GM12872 (cell line): ENCODE results near the gene ZDHHC1.

Experiments used
- CTCF ChIP-seq: IDR thresholded peaks from 3 replicates; pipeline ENCODE4 v1.5.1; 2011; ENCODE audit warnings: low read depth, mild to moderate bottlenecking, low read length, moderate library complexity; ENCODE audit not compliant: insufficient read depth

ZDHHC1 gene

GRCh38 chr16:67446968-67447507 is 30.8 kb upstream of the ZDHHC1 start:
- TF ChIP-seq CTCF, result no peak

DNA sequence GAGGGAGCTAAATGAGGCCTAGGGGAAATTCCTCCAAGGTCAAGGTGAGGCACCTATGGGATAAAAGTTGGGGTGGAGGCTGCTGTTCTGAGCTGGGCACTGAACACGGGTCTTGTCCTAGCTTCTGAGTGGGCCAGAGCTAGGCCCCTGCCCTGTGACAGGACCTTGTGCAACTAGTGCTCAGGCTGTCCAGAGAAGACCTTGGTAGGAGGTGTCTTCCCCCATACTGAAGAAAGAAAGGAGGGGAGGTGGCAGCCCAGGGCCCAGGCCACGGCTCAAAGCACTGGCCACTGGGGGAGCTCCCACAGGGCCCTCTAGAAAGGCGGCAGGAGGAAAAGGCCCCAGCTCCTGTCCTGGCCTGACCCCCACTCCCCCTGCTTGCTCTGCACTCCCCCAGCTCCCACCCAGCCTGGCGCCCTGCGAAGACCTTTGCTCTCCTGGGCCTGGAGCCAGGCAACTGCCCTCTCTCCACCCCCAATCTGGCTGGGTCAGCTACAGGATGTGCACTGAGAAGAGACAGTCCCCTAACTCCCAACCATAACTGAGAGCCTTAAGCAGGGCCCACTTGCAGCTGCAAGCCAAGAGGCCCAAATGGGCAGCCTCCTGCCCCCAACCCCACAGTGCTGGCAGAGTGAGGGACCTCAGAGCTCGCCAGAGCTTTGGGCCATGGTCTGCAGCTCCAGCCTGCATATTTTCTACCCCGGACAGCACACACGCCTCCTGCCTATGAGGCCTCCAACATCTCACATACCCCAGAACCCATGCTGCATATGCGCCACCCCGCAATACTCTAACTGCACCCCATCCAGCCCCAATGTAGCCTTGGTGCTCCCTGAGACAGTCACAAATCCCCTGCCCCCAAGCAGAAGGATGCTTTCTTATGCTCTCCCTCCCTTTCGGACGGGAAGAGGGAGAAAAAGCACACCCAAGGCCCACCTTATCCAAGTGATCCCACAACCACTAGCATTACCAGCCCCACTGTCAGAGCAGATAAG is 29.9 kb upstream of the ZDHHC1 start:
- no peak for TF ChIP-seq CTCF

GRCh38 chr16:67445441-67445912 is 29.2 kb upstream of the ZDHHC1 start:
- TF ChIP-seq CTCF, result no peak

GRCh38 chr16:67445126-67445426 is 28.8 kb upstream of the ZDHHC1 start:
- no peak for TF ChIP-seq CTCF

DNA sequence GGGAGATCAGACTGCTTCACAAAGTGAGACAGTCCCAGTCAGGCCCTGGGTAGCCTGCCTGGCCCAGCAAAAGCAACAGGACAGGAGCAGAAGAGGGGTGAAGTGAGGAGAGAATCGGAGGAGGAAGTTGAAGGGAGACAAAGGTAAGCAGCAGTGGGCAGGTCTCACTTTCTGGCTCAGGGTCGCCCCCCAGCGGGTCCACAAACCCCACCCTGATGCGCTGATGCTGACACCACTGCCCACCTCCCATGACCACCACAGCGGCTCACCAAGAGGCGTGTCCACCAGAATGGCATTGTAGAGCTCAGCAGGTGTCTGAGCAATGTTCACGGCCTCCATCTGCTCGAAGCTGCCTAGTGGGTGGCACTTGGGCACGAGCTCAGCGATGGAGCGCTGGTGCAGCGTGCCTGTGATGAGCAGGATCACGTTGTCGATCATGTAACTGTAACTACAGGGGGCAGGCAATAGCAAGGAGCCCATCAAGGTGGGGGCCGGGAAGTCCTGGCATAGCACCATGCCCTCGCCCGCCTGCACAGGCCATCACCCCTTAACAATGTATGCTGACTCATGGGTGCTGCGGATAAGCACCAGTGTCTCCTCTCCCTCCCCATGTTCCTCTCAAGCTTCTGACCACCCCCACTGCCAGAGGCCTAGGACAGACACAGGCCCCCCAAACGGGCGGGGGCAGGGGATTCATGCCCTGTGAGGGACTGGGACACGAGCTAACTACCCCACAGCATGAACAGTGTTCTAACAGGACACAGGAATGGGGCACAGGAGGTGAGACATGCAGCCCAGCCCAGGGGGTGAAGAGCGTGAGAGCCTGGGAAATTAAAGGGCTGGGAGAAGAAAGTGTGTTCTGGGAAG is 28.2 kb upstream of the ZDHHC1 start:
- no peak for TF ChIP-seq CTCF

DNA sequence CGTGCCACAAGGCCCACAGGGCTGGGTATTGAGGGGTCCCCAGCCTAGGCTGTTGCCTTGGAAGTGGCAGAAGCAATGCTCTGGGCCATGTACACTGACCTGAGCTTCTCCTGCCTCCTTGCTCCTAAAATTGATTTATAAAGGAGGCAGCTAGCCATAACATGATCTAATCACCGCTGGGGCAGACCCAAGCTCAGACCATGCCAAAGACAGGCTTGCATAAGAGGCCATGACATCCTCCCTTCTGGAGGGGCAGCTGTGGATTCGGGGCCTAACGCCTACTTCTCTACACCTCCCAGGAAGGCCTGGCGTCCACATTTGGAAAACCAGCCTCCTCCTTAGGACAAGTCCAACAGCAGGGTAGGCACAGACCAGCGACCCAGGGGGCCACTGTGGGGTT is 27.0 kb upstream of the ZDHHC1 start:
- TF ChIP-seq CTCF, result no peak
